T-helper 1 cell treated with Interleukin-12 subunit alpha and Interleukin-12 subunit beta and Interleukin-4 antibody, amounts not matched to agents 30 ng/mL and 1 ng/mL, for 36 hours (primary cell): ENCODE measurements around the gene SLC1A7. TPM values are rescaled to one million over a fixed set of nuclear protein-coding genes. Genes with fewer than 3 reads are reported as not detected.

Experiments
- intact Hi-C: fragments of 100-400 bp; cut with micrococcal nuclease; formaldehyde crosslinking; loops from one replicate; pipeline ENCODE4 v1.15.1; 2024
- total RNA-seq: library from RNA; stranded (reverse); gene quantifications from 2 replicates; pipeline ENCODE4 v1.2.3, GENCODE V29; 2022

Gene SLC1A7
- total RNA-seq, 1 donor from 2014 or later = not detected

DNA sequence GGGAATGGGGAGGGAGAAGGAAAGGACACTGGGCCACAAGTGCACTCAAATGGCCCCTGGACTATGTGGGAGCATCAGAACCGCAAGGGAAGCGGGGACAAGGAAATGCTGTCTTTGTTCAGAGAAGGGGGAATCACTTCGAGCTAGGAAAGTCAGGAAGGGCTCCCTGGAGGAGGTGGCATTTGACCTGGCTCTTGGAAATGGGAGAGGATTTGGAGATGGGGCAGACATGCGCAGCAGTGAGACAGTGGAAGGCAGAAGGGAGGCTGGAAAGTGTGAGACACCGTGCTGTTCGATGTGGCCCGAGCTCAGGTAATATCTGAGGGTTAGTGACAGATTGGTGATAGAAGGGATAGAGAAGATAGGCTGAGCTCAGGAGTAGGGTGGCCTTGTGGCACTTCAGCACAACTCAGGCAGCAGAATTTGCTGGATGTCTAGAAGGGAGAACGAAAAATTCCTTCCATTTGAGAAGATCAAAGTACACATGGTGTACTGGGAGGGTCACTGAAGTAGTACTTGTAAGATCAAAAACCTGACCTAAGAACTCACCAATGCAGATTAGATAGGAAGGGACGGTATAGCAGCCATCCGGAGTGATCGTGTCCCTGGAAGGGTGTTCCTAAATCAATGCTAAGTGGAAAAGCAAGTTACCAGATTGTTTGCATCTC is 25.4 kb downstream of the SLC1A7 start:
- intact Hi-C loops = no loop called here

- intact Hi-C loops = no loop called here
Measured at GRCh38 chr1:53116307-53116810, 26.1 kb downstream of the SLC1A7 start.

DNA sequence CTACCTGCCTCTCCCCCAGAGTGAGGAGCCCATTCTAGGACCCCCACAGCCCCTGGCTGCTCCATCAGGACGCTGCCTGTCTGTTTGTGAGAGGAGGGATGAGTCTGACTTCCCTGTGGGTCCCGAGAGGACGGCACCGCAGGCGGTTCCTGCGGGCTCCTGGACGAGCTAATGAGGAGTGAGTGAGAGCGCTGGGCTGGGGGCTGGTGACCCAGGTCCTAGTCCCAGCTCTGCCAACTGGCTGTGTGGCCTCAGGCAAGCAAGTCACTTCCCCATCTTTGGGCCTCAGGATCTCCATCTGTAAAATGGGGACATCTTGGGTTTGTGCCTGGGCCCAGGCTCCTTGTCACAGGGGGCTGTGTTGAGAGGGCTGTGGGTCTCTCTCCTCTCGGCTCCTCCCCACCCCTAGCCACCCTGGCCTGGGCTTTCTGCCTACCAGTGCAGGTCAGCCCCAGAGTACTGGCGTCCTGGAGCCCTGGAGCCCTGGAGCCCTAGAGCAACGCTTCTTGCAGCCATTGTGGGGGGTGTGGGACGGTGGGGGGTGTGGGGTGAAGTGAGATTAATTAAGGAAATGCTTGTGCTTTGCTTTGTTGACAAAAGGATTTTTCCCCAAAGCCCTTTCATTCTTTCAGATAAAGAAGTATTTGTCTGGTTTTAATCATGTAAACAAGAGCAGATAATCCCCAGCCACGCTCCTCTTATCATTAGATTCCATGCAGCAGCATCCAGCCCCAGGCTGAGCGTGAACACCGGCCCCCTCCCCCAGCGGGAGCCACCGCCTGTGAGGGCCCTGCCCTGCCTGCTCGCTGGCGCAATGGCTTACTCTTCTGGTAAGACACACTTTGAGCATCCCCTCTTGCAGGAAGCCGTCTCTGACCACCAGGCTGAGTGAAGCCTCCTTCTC is 26.8 kb downstream of the SLC1A7 start:
- intact Hi-C loops = no loop called here

DNA sequence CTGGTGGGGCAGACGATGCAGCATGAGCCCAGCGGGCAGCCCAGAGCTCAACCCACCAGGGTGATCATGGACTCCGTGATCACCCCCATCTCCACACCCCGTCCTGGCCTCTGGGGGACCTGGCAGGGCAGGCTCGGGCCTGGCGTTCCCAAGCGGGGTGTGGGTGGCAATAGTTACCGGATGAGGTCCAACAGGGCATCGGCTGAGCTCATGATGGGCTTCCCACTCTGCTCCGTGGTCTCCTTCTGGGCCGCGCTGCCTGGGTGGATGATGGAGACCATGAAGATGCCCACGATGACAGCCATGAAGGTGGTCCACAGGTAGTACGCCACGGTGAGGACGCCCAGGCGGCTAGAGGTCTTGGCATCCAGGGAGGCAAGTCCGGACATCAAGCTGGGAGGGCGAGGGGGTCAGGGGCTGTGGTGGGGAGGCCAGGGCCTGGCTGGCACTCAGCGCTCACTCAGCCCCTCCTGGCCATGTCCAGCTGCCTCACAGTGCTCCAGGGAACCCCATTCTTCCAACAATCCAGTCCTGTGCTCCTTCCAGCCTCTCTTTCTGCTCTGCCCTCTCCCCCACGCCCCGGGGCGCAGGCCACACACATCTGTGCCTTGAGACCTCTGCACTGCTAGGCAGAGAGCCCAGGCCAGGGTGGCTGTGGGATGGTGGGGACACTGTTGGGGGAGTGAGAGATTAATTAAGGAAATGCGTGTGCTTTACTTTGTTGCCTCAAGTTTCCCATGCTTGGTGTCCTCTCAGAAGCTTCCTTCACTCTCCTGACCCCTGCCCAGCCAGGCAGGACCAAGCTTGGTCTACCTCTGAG is 27.6 kb downstream of the SLC1A7 start:
- intact Hi-C loops = no loop called here

DNA sequence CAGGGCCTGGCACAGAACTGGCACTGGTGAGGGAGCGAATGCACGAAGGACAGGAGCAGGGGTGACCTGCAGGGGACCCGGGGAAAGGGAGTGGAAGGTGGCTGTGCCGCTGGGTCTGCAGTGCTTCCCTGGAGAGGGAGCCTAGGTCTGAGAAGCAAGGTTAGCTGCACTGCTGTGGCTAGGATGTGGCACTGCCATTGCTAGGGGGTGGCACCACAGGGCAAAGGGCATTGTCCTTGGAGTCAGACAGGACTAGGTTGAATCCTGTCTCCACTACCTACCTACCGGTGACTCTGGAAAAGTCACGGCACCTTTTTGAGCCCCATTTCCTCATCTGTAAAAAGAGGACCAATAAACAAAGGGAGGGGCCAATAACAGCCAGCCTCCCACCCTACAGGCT is 28.3 kb downstream of the SLC1A7 start:
- intact Hi-C loops = no loop called here

DNA sequence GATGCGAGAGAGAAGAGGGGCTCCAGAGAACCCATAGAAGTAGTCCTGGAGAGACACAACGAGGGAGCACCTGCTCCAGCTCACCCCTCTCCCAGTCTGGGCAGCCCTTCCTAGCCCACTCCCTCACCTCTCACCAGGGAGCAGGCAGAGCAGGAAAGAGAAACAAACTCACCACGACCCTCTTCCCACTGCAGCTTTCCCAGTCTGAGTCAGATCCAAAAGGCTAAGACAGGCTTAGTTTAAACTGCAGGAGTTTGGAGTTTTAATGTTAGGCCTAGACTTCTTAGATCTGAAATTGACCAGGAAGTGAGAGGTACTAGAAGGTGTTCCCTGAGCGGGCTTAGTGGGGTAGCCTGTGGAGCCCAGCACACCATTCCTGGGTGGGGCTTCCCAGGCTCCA is 29.6 kb downstream of the SLC1A7 start:
- intact Hi-C loops = no loop called here

GRCh38 chr1:53112271-53112774 is 30.1 kb downstream of the SLC1A7 start:
- intact Hi-C loops = no loop called here

- intact Hi-C loops = no loop called here
Measured at GRCh38 chr1:53111693-53112092, 30.7 kb downstream of the SLC1A7 start.

DNA sequence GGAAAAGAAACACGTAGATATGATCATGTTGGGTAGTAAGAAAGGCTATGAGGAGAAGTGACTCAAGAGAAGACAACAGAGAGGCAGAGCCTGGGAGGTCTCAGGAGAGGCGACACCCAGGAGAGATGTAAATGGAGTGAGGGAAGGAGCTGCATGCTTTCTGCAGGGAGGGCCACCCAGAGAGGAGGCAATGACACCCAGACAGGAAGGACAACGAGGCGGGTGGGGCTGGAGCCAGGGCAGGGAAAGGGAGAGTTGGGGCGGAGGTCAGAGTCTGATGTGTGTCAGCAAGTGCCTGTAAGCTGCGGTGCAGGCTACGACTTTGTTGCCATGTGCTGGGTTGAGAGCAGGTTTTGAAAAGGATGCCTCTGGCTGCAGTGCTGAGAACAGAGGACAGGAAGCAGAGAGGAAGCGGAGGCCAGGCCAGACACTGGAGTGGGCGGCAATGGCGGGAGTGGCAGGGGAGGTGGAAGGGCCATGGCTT is 31.3 kb downstream of the SLC1A7 start:
- intact Hi-C loops = no loop called here

DNA sequence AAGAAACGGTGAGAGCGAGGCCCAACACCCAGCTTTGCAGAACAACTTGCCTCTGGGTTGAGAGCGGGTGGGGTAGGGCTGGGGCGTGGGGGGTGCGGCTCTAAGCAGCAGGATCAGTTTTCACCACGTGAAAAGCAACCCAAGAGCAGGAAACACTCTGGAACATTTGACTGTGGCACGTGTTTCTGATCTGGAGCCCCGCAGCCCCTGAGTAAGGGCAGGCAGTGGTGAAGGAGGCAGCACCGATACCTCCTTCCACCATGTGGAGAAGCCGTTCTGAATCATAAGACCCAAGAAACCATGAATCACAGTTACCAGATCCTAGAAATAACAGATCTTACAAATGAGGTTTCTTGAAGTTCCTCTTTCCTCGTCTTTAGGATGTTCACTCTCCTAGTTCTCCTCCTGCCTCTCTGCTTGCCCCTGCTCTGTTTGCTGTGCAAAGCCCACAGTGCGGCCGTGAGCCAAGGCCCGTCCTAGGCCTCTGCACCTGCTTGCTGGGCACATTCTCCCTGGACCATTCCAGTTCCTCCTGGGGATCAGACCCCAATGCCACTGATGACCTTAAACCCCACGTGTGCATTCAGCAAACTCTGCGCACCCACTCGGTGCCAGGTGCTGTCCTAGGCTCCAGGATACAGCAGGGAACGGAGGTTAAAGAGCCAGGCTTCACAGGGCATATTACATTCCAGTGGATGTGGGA is 31.9 kb downstream of the SLC1A7 start:
- intact Hi-C loops = no loop called here

DNA sequence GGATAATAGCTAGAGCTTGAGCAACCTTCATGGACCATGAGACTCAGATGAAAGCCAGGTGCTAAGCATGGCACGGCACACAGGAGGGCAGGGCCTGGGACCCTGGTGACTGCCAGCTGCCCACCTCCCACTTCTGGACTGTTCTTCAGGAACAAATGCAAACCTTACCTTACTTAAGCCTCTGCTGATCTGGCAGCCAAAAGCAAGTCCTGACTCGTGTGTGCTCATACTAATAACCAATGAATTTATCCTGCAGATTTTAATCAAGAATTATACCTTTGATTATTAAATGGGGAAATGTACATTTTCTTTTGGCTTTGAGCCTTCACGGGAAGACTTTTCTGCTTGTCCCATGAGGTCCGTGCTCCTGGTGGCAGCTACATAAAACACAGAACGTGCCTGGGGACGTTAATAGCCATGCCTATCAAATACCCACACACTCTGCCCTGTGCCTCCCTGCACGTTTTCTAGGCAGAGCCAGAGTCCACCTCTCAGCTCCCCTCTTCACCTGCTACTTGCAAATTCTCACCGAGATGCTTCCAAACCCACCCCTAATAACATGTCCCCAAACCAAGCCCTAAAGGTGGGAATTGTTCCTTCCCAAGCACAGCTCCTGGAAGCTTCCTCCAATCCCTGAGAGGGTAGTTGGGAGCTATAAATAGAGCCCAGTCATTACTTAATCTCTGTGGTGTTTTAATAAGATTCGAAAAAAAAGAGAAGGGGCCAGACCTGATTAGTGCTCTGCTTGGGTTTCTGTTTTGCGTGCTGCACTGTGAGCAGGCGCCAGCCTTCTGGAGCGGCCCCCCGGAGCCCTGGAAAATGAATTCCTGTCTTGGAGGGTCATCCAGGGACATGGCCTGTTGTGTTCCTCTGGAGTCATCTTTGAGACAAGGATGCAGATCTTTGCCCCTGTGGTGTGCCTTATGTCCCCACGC is 33.5 kb downstream of the SLC1A7 start:
- intact Hi-C loops = no loop called here

DNA sequence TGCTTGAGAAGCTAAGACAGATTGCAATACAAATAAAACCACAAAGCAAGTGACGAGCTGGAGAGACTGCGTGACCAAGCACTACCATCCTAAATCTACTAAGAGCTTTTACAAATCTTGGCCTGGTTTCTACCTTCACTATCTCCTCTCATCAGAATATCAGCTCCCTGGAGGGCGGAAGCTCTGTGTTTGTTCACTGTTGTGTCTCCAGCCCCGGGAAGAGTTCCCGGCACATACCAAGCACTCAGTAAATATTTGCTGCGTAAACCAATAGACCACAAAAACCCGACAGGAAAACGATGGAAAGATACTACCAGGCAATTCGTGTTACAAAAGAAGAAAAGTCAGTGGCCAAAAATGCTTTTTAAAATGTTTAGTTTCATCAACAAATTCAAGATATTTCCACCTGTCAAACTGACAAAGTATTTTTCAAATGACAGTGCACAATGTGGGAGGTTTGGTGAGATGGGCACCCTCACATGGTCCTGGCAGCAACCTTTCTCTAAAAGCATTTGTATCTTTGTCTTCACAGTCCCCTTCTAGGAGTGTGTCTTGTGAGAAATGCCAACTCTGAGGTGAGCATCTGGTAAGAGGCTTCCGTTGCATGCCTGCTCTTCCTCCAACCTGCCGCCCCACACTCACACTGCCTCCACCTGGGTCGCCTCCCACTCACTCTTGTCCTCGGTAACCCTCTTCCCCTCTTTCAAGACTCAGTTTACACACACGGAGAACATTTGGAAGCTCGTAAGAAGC is 34.7 kb downstream of the SLC1A7 start:
- intact Hi-C loops = no loop called here

- intact Hi-C loops = no loop called here
Measured at GRCh38 chr1:53107090-53107489, 35.3 kb downstream of the SLC1A7 start.

- intact Hi-C loops = no loop called here
Measured at GRCh38 chr1:53104289-53104913, 38.0 kb downstream of the SLC1A7 start.

- intact Hi-C loops = no loop called here
Measured at GRCh38 chr1:53094533-53094919, 47.9 kb downstream of the SLC1A7 start.

DNA sequence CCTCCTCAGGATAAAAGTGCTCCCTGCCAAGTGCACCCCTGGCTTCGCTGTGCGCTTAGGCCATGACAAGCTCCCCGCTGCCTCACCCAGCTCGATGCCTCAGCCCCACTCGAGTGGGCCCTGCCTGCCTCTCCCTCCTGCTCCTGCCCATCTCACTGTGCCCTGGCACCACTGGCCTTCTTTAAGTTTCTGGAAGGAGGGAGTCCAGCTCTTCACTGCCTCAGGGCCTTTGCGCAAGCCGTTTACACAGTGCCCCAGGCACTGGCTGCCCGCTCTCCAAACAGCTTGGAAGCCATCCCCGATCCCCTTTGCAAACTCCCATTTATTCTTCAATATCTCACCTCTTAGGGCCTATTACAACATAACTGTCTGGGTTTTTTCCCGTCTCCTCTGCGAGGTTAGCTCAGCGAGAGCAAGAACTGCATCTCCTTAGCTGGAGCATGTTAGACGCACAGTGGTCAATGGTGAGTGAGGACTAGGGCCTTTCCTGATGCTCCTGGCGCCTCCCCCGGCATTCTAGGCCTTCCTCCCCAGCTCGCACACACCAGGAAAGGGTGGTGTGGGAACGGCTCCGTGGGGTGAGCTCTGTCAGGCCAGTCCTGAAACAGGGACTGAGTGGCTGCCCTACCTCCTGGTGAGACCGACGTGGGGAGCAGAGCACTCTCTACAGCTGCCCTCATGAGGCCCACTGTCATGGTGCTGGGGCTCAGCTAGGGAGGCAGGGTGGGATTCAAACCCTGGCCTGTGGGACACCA is 48.5 kb downstream of the SLC1A7 start:
- intact Hi-C loops = no loop called here

GRCh38 chr1:53093451-53093754 is 49.0 kb downstream of the SLC1A7 start:
- intact Hi-C loops = no loop called here
